Activated effector memory CD4-positive, alpha-beta T cell treated with Interleukin-2 at 50 U/mL for 16 hours (primary cell): ENCODE data around the gene THSD4.
"Not testable (repeated sequence)": the region's sequence is repeated elsewhere in the genome, so short reads cannot be mapped to it uniquely, and the experiment has no call there.

Source experiments
- DNase-seq: peaks from one replicate; pipeline ENCODE4 v3.0.0-alpha.2; 2020

THSD4 gene

DNA sequence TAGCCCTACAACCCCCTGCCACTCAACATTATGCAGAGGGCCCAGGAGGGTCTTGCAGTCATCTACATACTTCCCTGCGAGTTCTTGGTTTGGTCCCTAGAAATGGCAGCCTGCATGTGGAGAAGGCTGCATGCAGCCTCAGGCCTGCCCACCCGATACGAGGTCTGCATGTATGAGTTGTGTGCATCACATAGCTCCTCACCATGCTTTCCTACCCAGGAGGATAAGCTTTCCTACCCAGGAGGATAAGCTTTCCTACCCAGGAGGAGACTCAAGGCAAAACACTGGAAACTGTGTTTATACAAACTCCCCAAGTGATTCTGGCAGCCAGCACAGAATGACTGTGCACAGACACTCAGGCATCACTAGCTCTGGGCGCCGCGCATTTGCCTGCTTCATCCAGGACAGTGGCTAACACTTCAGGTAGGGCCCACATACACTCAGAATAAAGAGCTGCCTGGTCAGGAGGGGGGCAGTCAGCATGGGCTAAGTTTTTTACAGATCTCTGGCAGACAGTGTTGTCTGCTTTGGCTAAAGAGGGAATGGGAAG is 187.7 kb downstream of the THSD4 start:
- no peak for DNase-seq

DNA sequence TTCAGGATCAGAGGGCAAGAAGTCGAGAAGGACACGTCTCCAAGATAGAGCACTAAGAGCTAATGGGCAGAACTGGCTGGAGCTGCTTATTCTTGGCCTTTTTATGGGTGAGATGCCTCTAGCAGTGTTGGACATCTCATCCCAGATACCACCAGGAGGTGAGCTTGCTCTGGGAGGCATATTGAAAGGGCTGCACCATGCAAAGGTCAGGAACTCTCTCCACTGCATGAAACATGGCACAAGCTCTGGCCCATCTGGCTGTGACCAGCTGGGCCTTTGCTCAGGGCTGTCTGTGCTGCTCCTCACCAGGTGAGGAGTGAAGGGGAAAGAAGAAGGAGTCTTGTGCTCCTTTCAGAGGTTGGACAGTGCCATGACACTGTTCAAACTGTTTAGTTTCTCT is 188.7 kb downstream of the THSD4 start:
- DNase-seq = no peak

DNA sequence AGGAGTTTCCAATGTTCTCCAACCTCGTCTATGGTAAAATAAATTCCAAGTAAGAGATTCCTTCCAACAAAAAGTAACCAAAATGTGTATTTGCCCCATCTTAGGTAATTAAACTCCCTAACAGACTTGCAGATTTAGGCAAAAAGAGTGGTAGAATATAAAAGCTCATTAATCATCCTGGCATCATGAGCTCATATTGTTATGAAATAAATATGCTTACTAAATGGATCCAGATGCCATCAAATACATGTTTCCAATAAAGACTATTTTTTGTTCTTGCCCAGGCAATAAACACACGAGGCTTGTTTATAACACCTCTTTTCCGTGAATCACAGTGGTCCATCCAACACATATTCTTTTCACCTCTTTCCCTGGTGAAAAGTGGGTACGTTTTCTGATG is 189.4 kb downstream of the THSD4 start:
- DNase-seq = no peak

DNA sequence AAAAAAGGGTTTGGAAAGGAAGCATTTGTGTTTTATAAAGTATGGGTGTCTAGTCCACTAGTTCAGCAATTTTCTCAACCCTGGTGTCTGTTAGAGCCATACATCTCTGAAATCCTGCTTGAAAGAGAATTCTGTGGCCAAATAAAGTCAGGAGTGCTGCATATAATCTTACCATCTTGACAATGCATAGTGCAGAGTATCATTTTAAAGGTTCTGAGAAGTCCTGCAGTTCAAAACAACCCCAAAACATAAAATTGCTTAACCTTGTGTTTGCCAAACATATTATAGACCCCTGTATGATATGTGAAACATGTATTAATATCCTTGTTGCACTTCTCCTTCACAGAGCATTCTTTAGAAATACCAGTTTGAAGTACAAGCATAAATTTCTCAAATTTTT is 191.3 kb downstream of the THSD4 start:
- DNase-seq = no peak

DNA sequence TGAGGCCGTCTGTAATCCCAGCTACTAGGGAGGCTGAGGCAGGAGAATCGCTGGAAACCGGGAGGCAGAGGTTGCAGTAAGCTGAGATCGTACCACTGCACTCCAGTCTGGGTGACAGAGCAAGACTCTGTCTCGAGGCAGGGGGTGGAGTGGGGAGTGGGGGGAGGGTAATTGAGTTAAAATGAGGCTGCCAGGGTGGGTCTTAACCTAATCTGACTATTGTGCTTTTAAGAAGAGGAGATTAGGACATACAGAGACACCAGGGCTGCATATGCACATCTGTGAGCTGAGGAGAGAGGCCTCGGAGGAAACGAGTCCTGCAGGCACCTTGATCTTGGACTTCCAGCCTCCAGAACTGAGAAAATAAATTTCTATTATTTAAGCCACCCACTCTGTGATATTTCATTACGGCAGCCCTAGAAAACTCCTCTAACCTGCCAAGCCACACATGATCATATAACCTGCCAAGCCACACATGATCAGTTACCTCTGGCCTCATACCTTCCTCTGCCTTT is 197.0 kb downstream of the THSD4 start:
- no peak for DNase-seq

DNA sequence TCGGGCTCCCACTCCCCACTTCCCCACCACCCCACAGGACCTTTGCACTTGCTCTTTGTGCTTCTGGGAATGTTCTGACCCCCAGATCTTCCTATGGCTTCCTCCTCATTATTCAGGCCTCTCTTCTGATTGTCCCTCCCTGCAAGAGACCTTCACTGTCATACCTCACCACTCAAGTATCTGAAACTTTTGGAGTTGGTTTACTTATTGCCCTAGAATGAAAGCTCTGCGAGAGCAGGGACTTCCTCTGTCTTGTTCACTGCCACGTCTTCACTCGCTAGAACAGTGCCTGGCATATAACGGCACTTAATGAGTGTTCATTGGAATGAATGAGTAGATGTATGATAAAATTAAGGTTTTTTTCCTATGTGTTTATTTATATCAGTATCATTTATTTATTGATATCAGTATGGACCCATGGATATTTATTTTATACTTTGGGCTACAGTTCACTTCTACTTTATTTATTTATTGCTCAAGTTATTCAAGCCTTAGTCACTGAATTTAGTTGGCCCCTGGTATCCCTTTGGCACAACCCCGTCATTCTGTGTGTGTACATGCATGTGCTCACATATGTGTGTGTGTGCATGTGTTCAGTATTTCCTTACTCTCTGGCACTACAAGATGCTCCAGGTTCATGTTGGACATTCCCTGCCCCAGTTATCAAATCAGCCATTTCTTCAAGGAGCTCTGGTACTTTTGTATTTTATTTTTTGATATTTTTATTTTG is 197.6 kb downstream of the THSD4 start:
- no peak for DNase-seq

DNA sequence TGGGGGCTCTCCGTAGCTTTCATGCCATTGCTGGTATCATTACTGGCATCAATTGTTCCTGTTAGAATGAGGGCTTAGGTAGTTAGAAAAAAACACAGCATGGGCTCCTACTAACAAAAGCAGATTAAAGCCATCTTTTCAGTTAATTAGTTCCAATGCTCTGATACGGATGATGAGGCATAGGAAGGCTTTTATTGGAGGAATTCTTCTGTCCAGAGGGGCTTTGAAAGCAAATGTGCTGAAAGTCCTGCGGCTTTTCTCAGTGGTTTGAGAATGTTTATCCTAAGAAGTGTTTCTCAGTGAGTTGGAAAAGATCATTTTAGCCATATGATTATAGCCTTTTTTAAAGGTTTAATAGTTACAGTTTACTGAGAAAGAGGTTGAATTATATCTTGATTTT is 198.5 kb downstream of the THSD4 start:
- DNase-seq = no peak

DNA sequence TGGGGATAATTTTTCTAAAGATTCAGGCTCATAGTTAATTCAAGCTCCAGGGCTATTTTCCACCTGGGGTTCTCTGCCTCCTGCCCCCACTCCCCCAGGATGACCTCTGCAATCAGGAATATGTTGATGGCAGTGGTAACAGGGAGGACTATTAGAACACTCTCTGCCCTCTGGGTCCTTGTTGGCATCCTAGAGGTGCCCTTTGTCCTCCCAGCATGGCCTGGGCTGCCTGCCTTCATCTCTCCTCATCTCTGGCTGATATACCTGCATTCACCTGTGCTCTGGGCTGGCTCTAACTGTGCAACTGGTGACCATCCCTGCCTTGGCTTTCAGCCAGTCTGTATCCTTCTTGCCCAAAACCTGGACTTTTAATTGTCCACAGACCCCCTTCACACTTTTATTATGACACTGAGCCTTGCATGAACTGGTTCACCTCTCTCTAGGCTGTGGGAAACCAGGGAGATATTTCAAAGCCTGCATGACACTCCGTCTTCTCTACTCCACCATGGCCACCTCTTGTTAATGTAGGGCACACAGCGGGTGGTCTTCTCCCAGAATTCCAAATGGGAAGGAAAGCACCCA is 199.8 kb downstream of the THSD4 start:
- no peak for DNase-seq

DNA sequence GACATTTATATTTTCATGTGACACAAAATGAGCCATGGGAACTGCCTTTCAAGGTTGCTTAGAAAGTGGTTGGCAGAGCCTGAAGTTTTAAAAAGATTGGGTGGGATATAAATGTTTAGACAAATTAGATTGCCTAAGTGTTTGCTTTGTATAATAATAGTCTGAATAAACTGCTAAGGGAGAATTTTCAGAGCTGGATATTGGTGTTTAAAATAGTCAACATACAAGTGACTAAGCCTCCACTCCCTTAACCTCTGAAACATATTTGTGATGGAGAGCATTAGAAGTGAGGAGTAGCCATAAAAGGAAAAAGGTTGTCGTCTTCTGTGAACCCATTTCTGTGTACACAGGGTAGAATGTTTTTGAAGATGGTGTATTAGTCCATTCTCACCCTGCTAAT is 201.6 kb downstream of the THSD4 start:
- no peak for DNase-seq

DNA sequence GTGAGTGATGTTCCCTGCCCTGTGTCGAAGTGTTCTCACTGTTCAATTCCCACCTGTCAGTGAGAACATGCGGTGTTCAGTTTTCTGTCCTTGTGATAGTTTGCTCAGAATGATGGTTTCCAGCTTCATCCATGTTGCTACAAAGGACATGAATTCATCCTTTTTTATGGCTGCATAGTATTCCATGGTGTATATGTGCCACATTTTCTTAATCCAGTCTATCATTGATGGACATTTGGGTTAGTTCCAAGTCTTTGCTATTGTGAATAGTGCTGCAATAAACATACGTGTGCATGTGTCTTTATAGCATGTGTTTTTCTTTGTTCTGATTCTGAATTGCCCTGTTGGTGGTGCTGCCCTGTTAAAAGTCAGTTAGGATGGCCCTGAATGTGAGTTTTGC is 204.2 kb downstream of the THSD4 start:
- DNase-seq = not testable (repeated sequence)

DNA sequence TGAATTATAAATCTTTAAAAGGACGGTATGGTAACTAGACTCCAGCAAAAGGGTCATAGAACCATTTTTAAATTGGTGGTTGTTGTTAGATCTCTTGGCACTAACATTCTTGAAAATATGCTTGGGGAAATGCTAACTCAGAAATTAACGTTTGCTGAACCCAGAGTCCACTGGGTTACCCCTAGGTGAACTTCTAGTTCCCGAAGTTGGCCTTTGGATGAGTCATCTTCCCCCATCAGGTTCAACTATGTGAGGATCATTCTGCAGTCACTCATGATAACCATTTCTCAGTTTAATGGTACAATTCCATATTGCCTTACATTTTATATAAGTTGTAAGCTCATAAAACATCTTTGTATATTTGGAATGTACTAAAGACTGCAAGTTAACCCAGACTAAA is 204.7 kb downstream of the THSD4 start:
- no peak for DNase-seq

DNA sequence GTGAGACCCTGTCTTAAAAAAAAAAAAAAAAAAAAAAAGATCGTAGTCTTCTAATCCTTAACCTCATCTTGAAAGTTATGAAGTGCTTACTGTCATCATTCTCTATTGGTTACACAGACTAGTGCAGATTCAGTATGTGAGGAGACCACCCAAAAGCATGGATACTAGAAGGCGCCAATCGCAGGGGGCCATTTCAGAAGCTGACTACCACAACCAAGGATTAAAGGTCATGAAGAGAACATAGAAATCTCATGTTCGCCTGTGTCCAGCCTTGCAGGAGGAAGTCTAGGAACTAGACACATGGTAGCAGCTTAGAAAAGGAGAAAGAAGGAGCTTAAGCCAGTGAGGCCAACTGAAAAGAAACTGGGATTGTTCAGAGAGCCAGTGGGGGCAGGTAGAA is 207.8 kb downstream of the THSD4 start:
- no peak for DNase-seq

DNA sequence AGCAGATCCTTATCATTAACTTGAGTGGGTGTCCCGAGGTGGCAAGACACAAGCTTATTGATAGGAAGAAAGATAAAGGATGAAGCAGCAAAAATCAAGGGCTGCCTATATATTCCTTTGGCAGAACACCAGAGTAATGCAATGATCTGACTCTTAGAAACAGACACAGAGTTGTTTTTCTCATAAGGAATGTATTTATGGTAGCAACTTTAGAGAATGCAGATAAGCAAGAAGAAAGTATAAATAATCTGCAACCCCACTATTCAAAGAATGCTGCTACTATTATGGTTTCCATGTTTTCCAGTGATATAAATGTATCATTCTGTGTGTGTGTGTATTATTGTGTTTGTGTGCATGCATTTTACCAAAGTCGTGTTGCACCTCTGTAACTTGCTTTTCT is 208.3 kb downstream of the THSD4 start:
- DNase-seq = no peak

DNA sequence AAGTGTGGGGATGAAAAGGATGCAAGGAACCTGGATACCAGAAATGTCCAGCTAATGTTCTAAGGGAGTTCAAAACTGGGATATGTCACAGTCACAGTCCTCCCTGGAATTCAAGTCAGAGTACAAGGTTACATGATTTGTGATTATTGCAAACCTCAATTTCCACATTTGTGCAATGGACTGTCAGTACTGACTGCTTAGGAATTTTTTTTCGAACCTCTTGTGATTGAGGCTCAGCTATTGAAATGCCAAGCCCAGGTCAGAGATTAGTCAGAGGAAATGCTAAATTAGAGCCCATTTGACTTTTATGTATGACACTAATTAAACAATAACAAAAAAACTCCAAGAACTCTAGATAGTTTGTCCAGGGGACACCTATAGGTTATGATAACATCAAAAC is 210.2 kb downstream of the THSD4 start:
- no peak for DNase-seq

DNA sequence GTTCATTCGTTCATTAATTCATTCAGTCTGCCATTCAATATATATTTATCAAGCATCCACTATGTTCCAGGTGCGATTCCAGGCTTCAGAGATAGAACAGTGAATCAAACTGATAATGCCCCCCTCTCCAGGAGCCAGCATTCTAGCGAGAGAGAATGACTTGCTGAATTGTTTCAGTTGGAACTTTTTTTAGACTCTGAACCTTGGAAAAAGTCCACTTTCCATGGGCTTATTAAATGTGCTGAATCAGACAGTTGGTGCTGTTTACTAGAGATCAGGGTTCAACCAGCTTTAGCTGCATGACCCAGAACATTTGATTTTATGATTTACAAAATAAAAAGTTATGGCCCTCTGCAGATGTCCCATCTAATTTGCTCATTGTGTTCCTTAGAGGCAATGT is 213.2 kb downstream of the THSD4 start:
- no peak for DNase-seq

DNA sequence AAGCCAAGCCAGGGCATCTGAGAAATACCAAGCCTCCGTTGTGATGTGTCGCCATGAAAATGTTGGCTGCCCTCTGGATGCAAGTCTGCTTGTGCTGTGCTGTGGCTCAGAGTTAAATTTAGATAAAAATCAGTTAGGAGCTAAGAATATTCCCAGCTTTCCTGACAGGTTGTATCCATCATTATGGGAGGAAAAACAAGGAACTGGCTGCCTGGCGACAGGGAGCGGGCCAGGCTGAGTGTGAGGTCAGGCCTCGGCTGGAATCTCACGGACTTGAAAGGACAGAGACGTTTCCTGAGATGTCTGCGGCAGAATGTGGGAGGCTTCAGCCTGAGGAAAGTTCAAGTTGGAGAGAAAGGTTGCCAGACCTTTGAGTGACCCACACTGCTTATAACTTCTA is 213.8 kb downstream of the THSD4 start:
- DNase-seq = no peak

DNA sequence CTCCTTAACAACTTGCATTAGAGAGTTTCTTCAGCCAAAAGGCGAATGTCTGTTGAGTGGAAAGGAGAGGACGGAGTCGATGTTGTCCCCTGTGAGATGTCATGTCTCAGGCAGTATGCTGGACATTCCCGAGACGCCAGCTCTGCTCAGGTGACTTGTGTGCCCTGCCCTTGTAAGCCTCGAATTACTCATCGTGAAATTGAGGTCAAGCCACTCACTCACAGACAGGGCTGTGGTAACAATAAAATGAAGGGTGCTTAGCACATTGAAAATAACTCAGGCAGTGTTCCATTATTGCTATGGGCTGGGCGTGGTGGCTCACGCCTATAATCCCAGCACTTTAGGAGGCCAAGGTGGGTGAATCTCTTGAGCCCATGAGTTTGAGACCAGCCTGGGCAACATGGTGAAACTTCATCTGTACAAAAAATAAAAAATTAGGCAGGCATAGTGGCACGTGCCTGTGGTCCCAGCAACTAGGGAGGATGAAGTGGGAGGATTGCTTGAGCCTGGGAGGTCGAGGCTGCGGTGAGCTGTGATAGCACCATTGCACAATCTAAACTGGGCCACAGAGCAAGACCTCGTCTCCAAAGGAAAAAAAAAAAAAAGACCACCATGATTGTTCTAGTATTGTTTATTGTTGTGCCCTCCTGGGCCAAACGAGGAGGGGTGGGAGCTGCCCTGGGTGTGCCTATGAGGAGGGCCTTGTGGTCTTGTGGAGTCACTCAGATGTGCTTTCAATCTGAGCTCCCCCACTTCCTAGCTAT is 214.4 kb downstream of the THSD4 start:
- DNase-seq = no peak

DNA sequence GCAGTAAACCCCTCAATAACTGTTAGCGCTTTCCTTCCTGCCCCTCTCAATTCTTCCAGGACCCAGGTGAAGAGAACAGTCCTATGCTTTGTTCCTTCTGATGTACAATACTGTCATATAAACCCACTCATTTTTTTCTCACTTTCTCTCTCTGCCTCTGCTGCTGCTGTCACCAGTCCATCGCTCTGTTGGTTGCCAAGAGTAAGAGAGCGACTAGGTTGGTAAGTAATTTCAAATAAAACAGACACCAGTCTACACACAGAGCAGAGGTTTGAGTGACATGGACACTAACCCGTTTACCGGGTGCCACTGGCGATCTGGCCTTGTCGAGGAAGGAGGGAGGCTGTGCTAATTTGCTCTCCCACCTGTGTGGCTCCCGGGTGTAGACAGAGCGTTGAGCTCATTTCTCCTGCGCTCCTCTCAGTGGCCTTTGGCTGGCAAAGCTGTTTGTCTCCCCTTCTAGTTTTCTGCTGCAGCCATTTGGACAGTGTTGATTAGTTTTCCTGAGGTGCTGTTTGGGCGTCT is 215.4 kb downstream of the THSD4 start:
- DNase-seq = no peak

DNA sequence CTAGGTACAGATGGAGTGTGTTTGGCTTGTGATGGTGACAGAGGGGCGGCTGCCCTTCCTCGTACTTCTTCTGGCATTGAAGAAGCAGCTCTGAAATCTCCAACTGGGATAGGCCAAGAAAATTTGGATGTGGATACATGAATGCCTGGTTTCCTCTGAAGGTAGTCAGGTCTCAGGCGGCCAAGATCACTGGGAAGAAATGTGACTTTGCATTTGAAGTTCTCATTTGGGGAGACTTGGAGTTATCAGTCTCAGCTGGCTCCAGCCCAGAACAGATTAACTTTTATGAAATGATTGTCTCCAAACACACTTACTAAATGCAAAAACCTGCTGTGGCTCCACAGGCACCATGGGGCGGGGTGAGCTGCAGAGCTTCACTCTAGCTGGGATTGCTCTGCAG is 215.9 kb downstream of the THSD4 start:
- DNase-seq = no peak

DNA sequence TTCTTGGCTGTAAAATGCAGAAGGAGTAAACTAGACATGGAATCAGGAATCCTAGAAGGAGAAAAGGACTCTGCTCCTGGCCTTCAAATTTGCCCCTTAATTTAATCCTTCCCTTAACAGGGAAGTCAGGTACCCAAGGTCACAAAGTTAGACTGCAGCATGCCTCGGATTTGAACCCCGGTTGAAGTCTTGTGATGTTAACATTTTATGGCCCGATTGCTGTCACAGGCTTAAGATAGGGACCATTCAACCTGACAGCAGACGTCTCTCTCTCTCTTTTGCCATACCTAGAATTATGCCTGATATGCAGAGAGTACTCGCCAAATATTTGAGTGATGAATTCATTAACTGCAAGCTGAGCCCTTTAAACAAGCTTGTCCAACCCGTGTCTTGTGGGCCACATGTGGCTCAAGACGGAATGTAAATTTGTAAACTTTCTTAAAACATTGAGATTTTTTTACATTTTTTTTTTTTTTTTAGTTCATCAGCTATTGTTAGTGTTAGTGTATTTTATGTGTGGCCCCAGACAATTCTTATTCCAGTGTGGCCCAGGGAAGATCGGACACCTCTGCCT is 217.2 kb downstream of the THSD4 start:
- DNase-seq = no peak

DNA sequence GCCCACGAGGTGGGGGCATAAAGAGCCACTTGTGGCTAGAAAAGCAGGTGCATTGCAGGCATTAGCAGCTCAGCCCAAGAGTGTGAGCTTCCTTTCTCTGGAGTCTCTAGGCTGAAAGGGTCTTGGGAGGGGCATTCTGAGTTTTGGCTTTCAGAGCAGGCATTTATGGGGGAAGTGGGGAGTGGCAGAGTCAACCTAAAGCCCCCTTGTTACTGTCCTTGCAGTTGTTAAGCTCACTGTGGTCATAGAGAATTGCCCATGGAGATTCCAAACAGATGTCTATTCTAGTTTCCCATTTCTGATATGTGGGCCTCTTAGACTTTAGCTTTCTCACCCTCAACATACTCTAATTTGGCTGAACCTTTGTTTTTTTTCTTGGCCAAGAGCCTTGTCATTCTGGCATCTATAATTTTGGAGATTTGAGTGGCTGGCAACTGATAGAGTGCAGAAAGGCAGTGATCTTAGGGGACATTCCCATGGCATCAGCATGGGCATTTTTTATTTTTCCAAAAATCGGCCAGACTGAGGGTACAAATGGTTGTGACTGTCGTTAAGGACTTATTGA is 217.9 kb downstream of the THSD4 start:
- DNase-seq = no peak

DNA sequence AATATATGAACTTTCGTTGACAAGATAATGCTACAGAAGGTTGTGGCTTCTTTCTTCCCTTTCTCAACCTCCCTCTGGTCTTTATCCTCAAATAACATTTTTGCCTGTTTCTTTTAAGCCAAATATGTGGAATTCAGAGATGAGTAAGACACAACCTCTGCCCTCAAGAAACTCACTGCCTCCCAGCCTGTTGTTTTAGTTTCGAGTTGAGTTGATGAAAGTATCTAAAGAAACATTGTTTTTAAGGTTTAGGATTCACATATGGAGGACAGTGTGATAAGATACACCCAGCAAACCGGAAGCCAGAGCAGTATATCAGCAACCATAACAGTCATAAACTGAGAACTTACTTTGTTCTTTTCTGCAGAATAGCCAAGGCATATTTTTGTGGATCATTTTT is 218.6 kb downstream of the THSD4 start:
- no peak for DNase-seq

DNA sequence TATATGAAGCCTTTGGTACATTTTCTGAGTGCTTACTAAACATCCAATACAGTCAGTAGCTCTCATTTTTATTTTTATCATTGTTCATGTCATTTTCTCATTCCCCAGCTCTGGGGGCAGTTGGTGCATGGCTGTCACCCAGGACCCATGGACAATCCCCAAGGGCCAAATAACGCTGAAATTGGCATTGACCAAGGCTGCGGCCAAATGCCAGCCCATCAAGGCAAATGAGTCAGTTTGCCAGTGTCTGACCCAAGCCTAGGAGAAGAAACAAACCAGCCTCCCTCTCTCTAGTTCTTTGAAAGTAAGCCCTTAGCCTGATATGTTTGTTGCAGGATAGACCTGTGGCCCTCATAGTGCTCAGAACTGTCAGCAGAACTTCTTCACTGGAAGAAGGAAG is 219.2 kb downstream of the THSD4 start:
- DNase-seq = no peak
